ENCODE measurements around the gene AQR.

GRCh38 chr15:34943711-34944110, 25.8 kb downstream of the AQR start:
- no peak for TF ChIP-seq MED13 (CRISPR knock-in tag; IDR thresholded peaks at IDR 0.05)
- TF ChIP-seq CTCF (CRISPR knock-in tag; IDR thresholded peaks at IDR 0.05) = no peak
- TF ChIP-seq ZNF207 (IDR thresholded peaks at IDR 0.05; ENCODE audit: borderline replicate concordance) = no peak
- no peak for TF ChIP-seq MAFF (IDR thresholded peaks at IDR 0.05; ENCODE audit: low read depth, low read length)
